Esophagus muscularis mucosa (tissue), 4 donors: Measurements from ENCODE around the gene LFNG. TPM values are rescaled to one million over a fixed set of nuclear protein-coding genes. Genes with fewer than 3 reads are reported as not detected.

Source experiments
- DNase-seq: peaks from one replicate; pipeline ENCODE4 v3.0.0-alpha.2; 2017; ENCODE audit errors: extremely low spot score
- H3K27ac ChIP-seq, 4 donors: fragments of 200-600 bp; sonication (generic); replicated peaks in 1 of 4; 1 replicate in 3 of 4; 2 replicates in 1 of 4; pipeline ENCODE4 v1.5.1; 2016 to 2019; ENCODE audit warnings: mild to moderate bottlenecking in 1 of 4
- H3K27me3 ChIP-seq, 4 donors: fragments of 200-600 bp; sonication (generic); one replicate each; pipeline versions ENCODE4 v1.5.1 to v1.6.0; 2016 to 2019
- H3K36me3 ChIP-seq, 4 donors: fragments of 200-600 bp; sonication (generic); one replicate each; pipeline ENCODE4 v1.5.1; 2016 to 2019
- H3K4me1 ChIP-seq, 4 donors: fragments of 200-600 bp; sonication (generic); one replicate each; pipeline ENCODE4 v1.5.1; 2016 to 2019
- H3K4me3 ChIP-seq, 4 donors: fragments of 200-600 bp; sonication (generic); 1 replicate in 2 of 4; 2 replicates in 2 of 4; pipeline ENCODE4 v1.5.1; 2016 to 2019; ENCODE audit warnings: mild to moderate bottlenecking in 4 of 4, moderate library complexity in 1 of 4
- H3K9me3 ChIP-seq, 4 donors: fragments of 200-600 bp; sonication (generic); 1 replicate in 3 of 4; 2 replicates in 1 of 4; pipeline ENCODE4 v1.5.1; 2016 to 2019
- CTCF ChIP-seq, 3 experiments: fragments of 200-600 bp in 2 of 3; fragments of 450-650 bp in 1 of 3; sonication (generic) in 2 of 3; IDR thresholded peaks; one replicate each; pipeline ENCODE4 v1.5.1; 2017 to 2019; ENCODE audit warnings: antibody characterized with exemption in 3 of 3, mild to moderate bottlenecking in 2 of 3, moderate library complexity in 1 of 3
- EP300 ChIP-seq: sonication (generic); formaldehyde crosslinking; IDR thresholded peaks from one replicate; pipeline ENCODE4 v1.6.1; 2017; ENCODE audit warnings: antibody characterized with exemption
- POLR2A ChIP-seq: fragments of 450-650 bp; IDR thresholded peaks from one replicate; pipeline ENCODE4 v1.6.1; 2017; ENCODE audit warnings: antibody characterized with exemption, moderate library complexity, mild to moderate bottlenecking, low read depth
- POLR2AphosphoS5 ChIP-seq, 2 donors: sonication (generic); formaldehyde crosslinking; IDR thresholded peaks; one replicate each; pipeline ENCODE4 v1.6.1; 2017; ENCODE audit warnings: antibody characterized with exemption in 2 of 2
- WGBS: methylation state at CpG from one replicate; pipeline ENCODE4 v1.1.5; 2018; 5-methylcytosine and 5-hydroxymethylcytosine counted together
- intact Hi-C: fragments of 100-400 bp; cut with DNase I; formaldehyde crosslinking; loops from one replicate; pipeline ENCODE4 v1.15.1; 2023
- total RNA-seq, 4 donors: library from RNA; depleted of rRNA; stranded (reverse); fragments of >200 nt; gene quantifications; one replicate each; pipeline versions ENCODE4 v1.1.0 to v1.2.1, GENCODE V29; 2016

LFNG gene
- total RNA-seq, 4 donors from 2014 or later = 6.1 to 10.7 (median 8.3) TPM

DNA sequence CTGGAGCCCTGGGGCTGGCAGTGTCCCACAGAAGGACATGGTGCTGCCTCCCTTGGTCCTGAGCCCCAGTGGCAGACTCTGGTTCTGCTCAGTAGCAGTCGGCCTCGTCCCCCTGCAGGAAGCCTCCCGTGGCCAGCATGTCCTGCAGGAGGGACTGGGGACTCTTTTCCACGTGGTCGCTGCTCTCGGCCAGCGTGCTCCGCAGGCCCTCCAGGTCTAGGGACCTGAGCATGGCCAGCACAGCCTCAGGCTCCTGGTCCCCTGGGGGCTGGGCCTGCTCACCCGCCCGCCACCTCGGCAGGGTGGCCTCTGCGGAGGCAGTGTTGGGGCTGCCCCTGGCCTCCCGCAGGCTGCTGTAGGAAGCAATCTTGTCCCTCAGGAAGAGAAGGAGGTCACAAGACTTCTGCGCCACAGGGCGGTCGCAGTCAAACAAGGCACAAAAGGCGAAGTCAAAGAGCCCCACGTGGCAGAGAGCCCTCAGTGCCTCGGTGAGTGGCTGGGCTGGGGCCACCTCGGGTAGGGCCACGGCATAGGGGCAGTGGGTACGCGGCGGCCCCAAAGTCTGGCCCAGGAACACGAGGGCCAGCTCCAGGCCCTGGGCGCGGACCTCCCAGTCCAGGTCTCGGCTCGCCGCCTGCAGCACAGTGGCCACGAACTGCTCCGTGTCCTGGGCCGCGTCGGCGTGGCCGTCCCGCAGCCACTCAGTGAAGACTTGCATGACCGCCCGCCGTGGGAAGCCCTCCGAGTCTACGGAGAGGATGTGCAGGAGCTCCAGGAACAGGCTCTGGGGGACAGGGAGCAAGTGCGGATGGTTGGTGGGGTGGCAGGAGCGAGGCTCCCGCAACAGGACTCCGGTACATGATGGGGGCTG lies 18.6 kb downstream of the LFNG start:
- Histone ChIP-seq H3K36me3 (peaks cover 38 to 60% (median 55%) of the 10 kb centered on the region in 4 donors), H3K27ac (no peak overlapping the region), H3K27me3 (no peaks in the 10 kb centered on the region), H3K4me1 (peaks cover 0 to 4% (median 0%) of the 10 kb centered on the region in 4 donors), H3K4me3 (no peak overlapping the region), H3K9me3 (no peaks in the 10 kb centered on the region)
- no peak for TF ChIP-seq POLR2A
- WGBS = 86% methylated on average over 21 of the region's 47 CpGs
- intact Hi-C loops = no loop called here
- DNase-seq = no peak

DNA sequence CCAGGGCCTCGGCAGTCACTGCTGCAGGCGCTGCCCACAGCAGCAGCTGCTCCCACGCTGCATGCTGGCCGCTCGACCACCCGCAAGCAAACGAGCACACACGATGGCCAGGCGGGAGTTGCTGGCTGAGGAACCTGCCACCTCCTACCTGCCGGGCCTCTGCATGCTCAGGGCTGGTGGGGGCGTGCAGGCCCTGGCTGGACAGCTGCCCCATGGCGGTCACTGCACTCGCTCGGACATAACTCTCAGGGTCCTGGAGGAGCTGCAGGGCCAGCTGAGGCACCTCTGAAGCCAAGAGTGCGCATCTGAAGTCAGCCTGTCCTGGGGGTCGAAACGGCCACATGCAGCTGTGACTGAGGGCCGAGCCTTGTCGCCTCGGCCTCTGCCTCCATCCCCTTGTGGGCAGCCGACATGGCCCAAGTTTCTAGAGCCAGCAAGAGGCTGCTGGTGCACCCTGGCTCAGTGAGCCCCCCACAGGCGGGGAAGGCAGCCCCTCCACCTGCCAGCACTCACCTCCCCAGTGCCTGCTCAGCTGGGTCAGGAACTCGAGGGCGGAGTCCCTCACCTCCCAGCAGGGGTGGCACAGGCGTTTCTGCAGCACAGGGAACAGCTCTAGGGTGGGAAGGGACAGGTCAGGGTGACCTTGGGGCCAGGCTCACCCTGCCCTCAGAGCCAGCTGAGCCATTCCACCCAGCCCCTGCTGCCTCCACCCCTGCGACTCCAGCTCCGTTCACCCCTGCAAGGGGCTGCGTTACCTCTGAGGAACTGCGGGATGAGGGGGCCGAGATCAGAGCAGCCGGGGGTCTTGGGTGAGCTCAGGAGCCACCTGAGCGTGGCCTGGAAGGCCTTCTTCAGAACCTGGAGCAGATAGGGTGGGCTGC lies 19.7 kb downstream of the LFNG start:
- no peak for DNase-seq
- H3K4me1 ChIP-seq = peaks cover 0 to 4% (median 0%) of the 10 kb centered on the region in 4 donors
- no peak for TF ChIP-seq EP300
- TF ChIP-seq POLR2AphosphoS5 (IDR thresholded peaks at IDR 0.05) = no peak
- no peak for TF ChIP-seq CTCF (IDR thresholded peaks at IDR 0.05)
- no peak for TF ChIP-seq POLR2A
- no peak overlapping the region for H3K4me3 ChIP-seq
- H3K27me3 ChIP-seq = no peaks in the 10 kb centered on the region
- H3K36me3 ChIP-seq = peaks cover 46 to 71% (median 64%) of the 10 kb centered on the region in 4 donors
- WGBS = 90% methylated on average over 27 of the region's 32 CpGs
- intact Hi-C loops = no loop called here
- no peaks in the 10 kb centered on the region for H3K9me3 ChIP-seq
- H3K27ac ChIP-seq = no peak overlapping the region

GRCh38 chr7:2540133-2540532 lies 20.6 kb downstream of the LFNG start:
- H3K4me3 ChIP-seq = no peak overlapping the region
- TF ChIP-seq POLR2AphosphoS5 (IDR thresholded peaks at IDR 0.05) (no peak), EP300 (no peak), POLR2A (no peak), CTCF (IDR thresholded peaks at IDR 0.05) (no peak)
- no peak for DNase-seq
- peaks cover 46 to 79% (median 72%) of the 10 kb centered on the region in 4 donors for H3K36me3 ChIP-seq
- H3K9me3 ChIP-seq = no peaks in the 10 kb centered on the region
- intact Hi-C loops = no loop called here
- no peaks in the 10 kb centered on the region for H3K27me3 ChIP-seq
- H3K4me1 ChIP-seq = peaks cover 0 to 3% (median 0%) of the 10 kb centered on the region in 4 donors
- 91% methylated on average over 6 of the region's 7 CpGs for WGBS
- no peak overlapping the region for H3K27ac ChIP-seq

DNA sequence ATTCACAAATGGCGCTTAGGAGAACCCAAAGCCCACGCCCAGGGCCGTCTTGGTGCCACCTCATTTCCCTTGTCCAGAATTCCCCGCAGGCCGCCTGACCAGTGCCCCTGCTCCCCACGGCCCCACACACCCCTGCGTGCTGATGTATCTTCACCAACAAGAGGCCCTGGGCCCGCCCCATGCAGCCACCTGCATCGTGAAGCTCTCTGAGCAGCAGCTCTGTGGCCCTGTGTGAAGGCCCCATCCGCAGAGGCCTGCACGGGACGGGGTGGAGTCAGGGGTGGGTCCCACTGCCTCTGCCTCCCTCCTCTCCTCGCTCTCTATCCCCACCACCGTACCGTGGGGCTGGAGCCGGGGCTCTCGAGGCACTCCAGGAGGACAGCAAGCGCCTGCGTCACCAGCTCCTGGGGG lies 21.1 kb downstream of the LFNG start:
- DNase-seq = no peak
- H3K9me3 ChIP-seq = no peaks in the 10 kb centered on the region
- H3K36me3 ChIP-seq = peaks cover 49 to 84% (median 76%) of the 10 kb centered on the region in 4 donors
- no peaks in the 10 kb centered on the region for H3K4me1 ChIP-seq
- H3K4me3 ChIP-seq = no peak overlapping the region
- 90% methylated on average over 2 of the region's 19 CpGs for WGBS
- H3K27ac ChIP-seq = no peak overlapping the region
- intact Hi-C loops = no loop called here
- H3K27me3 ChIP-seq = no peaks in the 10 kb centered on the region
- TF ChIP-seq CTCF (IDR thresholded peaks at IDR 0.05) (no peak), EP300 (no peak), POLR2AphosphoS5 (IDR thresholded peaks at IDR 0.05) (no peak), POLR2A (no peak)
